DOHH2 (cell line): Measurements from ENCODE around the gene FYB1.

ENCODE experiments used
- H3F3A ChIP-seq: fragments of 200-600 bp; sonication (generic), shearing (Covaris generic); 2 replicates; pipeline ENCODE4 v1.6.0; 2016; ENCODE audit warnings: antibody characterized with exemption, mild to moderate bottlenecking; ENCODE audit not compliant: control insufficient read depth, insufficient read depth
- H3K27ac ChIP-seq: fragments of 200-600 bp; sonication (generic); 2 replicates; pipeline ENCODE4 v1.5.1; 2014; ENCODE audit warnings: low read depth, mild to moderate bottlenecking, low read length, moderate library complexity
- H3K27me3 ChIP-seq: fragments of 200-600 bp; sonication (generic); 2 replicates; pipeline ENCODE4 v1.6.1; 2014; ENCODE audit warnings: mild to moderate bottlenecking, low read length, mixed read lengths; ENCODE audit not compliant: control insufficient read depth
- H3K36me3 ChIP-seq: fragments of 200-600 bp; sonication (generic); 2 replicates; pipeline ENCODE4 v1.6.1; 2014; ENCODE audit warnings: mild to moderate bottlenecking, low read length, moderate library complexity, mixed read lengths; ENCODE audit not compliant: control insufficient read depth
- H3K4me1 ChIP-seq: fragments of 200-600 bp; sonication (generic); 2 replicates; pipeline ENCODE4 v1.6.1; 2014; ENCODE audit warnings: mild to moderate bottlenecking, low read length, mixed read lengths; ENCODE audit not compliant: control insufficient read depth
- H3K4me2 ChIP-seq: fragments of 200-600 bp; sonication (generic); 2 replicates; pipeline ENCODE4 v1.6.0; 2014; ENCODE audit warnings: mild to moderate bottlenecking, low read length, moderate library complexity
- H3K4me3 ChIP-seq: fragments of 200-600 bp; sonication (generic); 2 replicates; pipeline ENCODE4 v1.5.1; 2014; ENCODE audit warnings: mild to moderate bottlenecking, low read length, mixed read lengths
- H3K79me2 ChIP-seq: fragments of 200-600 bp; sonication (generic); 2 replicates; pipeline ENCODE4 v1.6.1; 2014; ENCODE audit warnings: mild to moderate bottlenecking, low read length, mixed read lengths; ENCODE audit not compliant: control insufficient read depth
- H3K9me2 ChIP-seq: fragments of 200-600 bp; sonication (generic); replicated peaks from 2 replicates; pipeline ENCODE4 v1.6.1; 2014; ENCODE audit warnings: mild to moderate bottlenecking, low read length, mixed read lengths; ENCODE audit not compliant: control insufficient read depth
- H3K9me3 ChIP-seq: fragments of 200-600 bp; sonication (generic); 2 replicates; pipeline ENCODE4 v1.6.1; 2014; ENCODE audit warnings: antibody characterized with exemption, low read length, mixed read lengths; ENCODE audit not compliant: control insufficient read depth, insufficient read depth
- H4K20me1 ChIP-seq: fragments of 200-600 bp; sonication (generic); 2 replicates; pipeline ENCODE4 v1.6.0; 2014; ENCODE audit warnings: low read depth, mild to moderate bottlenecking, antibody characterized with exemption, low read length, moderate library complexity; ENCODE audit not compliant: control insufficient read depth, insufficient read depth
- EZH2phosphoT487 ChIP-seq: fragments of 200-600 bp; sonication (generic); IDR thresholded peaks from 2 replicates; pipeline ENCODE4 v1.6.1; 2017; ENCODE audit warnings: borderline replicate concordance, mild to moderate bottlenecking, antibody characterized with exemption, low read length, moderate library complexity, mixed read lengths
- TF ChIP-seq, protein P1 (sequence below): fragments of 200-600 bp; sonication (generic); IDR thresholded peaks from one replicate; pipeline ENCODE4 v1.5.1; 2014; ENCODE audit warnings: antibody characterized with exemption, mild to moderate bottlenecking, low read depth, low read length; ENCODE audit not compliant: poor library complexity, severe bottlenecking

The FYB1 gene

DNA sequence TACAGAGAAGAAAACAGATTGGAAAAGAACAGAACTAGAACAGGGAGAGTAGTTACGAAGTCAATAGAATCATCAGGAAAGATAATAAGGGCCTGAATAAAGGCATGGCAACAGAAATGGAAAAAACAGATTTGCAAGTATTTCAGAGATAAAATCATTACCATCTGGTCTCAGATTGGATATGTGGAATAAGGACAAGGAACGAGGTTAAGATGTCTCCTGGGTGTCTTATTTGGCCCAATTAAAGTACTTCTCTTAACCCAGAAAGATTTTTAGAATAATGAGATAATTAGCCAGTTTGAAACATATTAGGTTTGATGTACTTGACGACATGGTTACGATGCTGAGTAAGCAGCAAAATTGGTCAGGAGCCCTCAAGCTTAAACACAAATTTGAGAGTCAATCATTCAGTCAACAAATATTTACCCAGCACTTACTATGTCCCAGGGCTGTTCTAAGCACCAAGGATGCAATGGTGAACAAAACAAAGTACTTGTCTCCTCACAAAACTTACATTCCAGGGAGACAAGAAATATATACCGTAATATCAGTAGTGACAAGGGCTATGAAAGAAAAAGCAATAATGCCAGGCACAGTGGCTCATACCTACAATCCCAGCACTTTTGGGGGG lies 163.5 kb downstream of the FYB1 start:
- H3K79me2 ChIP-seq, result peaks cover 85% of the 10 kb centered on the region
- H3K36me3 ChIP-seq, result peaks cover 10% of the 10 kb centered on the region; the same call in 1 of the 2 replicates
- no peak overlapping the region for H3K4me2 ChIP-seq
- H3K9me3 ChIP-seq, result no peaks in the 10 kb centered on the region
- no peak overlapping the region for H3K27ac ChIP-seq
- no peaks in the 10 kb centered on the region for H3K9me2 ChIP-seq
- no peak for TF ChIP-seq EZH2phosphoT487
- TF ChIP-seq, protein P1, sequence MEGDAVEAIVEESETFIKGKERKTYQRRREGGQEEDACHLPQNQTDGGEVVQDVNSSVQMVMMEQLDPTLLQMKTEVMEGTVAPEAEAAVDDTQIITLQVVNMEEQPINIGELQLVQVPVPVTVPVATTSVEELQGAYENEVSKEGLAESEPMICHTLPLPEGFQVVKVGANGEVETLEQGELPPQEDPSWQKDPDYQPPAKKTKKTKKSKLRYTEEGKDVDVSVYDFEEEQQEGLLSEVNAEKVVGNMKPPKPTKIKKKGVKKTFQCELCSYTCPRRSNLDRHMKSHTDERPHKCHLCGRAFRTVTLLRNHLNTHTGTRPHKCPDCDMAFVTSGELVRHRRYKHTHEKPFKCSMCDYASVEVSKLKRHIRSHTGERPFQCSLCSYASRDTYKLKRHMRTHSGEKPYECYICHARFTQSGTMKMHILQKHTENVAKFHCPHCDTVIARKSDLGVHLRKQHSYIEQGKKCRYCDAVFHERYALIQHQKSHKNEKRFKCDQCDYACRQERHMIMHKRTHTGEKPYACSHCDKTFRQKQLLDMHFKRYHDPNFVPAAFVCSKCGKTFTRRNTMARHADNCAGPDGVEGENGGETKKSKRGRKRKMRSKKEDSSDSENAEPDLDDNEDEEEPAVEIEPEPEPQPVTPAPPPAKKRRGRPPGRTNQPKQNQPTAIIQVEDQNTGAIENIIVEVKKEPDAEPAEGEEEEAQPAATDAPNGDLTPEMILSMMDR, result no peak
- peaks cover 4% of the 10 kb centered on the region; the same call in 1 of the 2 replicates for H3K4me1 ChIP-seq
- H3K27me3 ChIP-seq, result no peaks in the 10 kb centered on the region
- H4K20me1 ChIP-seq, result no peaks in the 10 kb centered on the region
- H3F3A ChIP-seq, result no peaks in the 10 kb centered on the region
- no peak overlapping the region for H3K4me3 ChIP-seq
